ENCODE data around the gene DNASE1L1. TPM values are rescaled to one million over a fixed set of nuclear protein-coding genes. Genes with fewer than 3 reads are reported as not detected.
A peak's percentile ranks its signal among the peaks of the same experiment; 100 is the strongest.

DNASE1L1 gene
- total and polyA plus RNA-seq, 10 donors = 18.1 to 54.5 (median 36.8) TPM

DNA sequence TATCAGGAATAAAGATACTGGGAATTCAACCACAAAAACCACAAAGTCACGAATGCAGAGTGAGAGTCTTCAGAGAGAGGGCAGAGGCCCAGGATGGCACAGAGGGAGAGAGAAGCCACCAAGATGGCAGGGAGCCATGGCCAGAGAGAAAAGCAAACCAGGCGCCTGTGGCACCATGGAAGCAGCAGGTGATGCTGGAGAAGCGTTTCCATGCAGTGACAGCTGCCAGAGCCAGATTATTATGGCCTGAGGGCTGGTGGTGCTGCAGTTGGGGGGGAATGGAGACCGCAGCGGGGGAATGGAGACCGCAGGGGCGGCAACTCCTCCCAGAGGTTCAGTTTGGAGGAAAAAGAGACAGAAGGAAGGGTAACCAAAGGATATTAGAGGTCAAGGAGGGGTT is 8.1 kb upstream of the DNASE1L1 start:
- TF ChIP-seq POLR2A (IDR thresholded peaks at IDR 0.05) (no peak), POLR2AphosphoS5 (IDR thresholded peaks at IDR 0.05) (no peak)
- TF ChIP-seq, protein P1, sequence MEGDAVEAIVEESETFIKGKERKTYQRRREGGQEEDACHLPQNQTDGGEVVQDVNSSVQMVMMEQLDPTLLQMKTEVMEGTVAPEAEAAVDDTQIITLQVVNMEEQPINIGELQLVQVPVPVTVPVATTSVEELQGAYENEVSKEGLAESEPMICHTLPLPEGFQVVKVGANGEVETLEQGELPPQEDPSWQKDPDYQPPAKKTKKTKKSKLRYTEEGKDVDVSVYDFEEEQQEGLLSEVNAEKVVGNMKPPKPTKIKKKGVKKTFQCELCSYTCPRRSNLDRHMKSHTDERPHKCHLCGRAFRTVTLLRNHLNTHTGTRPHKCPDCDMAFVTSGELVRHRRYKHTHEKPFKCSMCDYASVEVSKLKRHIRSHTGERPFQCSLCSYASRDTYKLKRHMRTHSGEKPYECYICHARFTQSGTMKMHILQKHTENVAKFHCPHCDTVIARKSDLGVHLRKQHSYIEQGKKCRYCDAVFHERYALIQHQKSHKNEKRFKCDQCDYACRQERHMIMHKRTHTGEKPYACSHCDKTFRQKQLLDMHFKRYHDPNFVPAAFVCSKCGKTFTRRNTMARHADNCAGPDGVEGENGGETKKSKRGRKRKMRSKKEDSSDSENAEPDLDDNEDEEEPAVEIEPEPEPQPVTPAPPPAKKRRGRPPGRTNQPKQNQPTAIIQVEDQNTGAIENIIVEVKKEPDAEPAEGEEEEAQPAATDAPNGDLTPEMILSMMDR (IDR thresholded peaks at IDR 0.05 in 8 of 11, conservative IDR thresholded peaks at IDR 0.05 in 3 of 11) = no peak
- no peak overlapping the region for H3K27ac ChIP-seq
- no peak overlapping the region for H3K4me3 ChIP-seq
- intact Hi-C loops (cut with DNase I; ENCODE audit: low total_unique reads) = no loop called here
- no peaks in the 10 kb centered on the region for H3K9me3 ChIP-seq
- no peaks in the 10 kb centered on the region for H3K27me3 ChIP-seq (replicated peaks in 1 of 7)
- DNase-seq = no peak
- 61 to 86% (median 83%) methylated on average over 7 of the region's 7 CpGs for WGBS, 5 donors
- peaks cover 0 to 31% (median 12%) of the 10 kb centered on the region in 6 donors for H3K4me1 ChIP-seq
- peaks cover 0 to 44% (median 0%) of the 10 kb centered on the region in 6 donors for H3K36me3 ChIP-seq

DNA sequence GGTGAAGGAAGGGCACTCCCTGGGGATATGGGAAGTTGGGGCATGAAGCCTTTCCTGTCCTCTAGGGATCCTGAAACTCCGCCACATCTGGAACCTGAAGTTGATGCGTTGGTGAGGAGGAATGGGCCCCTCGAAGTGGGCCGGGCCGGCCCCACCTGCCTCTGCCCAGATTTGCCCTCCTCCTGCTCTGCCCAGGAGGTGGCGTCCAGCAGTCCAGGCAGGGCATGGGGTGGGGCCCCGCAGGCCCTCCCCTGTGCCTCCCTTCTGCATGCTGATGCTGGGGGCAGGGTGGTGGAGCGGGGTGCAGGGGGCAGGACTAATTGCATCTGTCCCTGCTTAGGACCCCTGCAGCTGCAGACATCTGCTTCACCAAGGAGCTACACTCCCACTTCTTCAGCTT is 4.1 kb upstream of the DNASE1L1 start:
- H3K36me3 ChIP-seq = peaks cover 0 to 18% (median 0%) of the 10 kb centered on the region in 6 donors
- H3K27ac ChIP-seq = peak overlapping the region; percentile 79 to 98 (median 96)
- no peaks in the 10 kb centered on the region for H3K27me3 ChIP-seq (replicated peaks in 1 of 7)
- TF ChIP-seq, protein P1 (IDR thresholded peaks at IDR 0.05 in 8 of 11, conservative IDR thresholded peaks at IDR 0.05 in 3 of 11) = no peak
- TF ChIP-seq POLR2AphosphoS5 (IDR thresholded peaks at IDR 0.05) (no peak), POLR2A (IDR thresholded peaks at IDR 0.05) (no peak)
- DNase-seq = no peak
- H3K9me3 ChIP-seq = no peaks in the 10 kb centered on the region
- intact Hi-C loops (cut with DNase I; ENCODE audit: low total_unique reads) = no loop called here
- H3K4me3 ChIP-seq = peak overlapping the region in 1 of 8 donors; percentile 83
- peaks cover 0 to 45% (median 33%) of the 10 kb centered on the region in 6 donors for H3K4me1 ChIP-seq
- WGBS, 5 donors = 59 to 96% (median 79%) methylated on average over 5 to 8 of the region's 8 CpGs

DNA sequence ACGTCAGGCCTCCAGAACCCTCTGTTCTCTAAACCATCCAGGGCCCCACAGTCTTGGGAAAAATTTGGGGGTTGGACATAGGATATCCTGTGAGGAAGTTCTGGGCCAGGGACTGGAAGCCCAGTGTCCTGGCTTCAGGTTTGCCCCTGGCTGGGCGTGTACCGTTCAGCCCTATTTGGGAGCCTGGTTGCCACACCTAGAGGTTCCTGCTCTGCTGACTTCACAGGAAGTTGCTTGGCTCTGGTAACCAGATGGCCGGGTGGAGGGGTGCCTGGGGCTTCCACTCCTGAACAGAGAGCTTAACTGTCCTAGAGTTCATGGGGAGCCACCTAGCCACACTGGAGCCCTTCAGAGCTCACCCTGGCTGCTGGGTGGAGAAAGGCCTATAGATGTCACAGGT is 3.4 kb upstream of the DNASE1L1 start:
- TF ChIP-seq, protein P1 (IDR thresholded peaks at IDR 0.05 in 8 of 11, conservative IDR thresholded peaks at IDR 0.05 in 3 of 11) = no peak
- TF ChIP-seq POLR2AphosphoS5 (IDR thresholded peaks at IDR 0.05) = peak in 1 of 3 donors; percentile 62
- peak; percentile 90 for DNase-seq
- no peaks in the 10 kb centered on the region for H3K27me3 ChIP-seq (replicated peaks in 1 of 7)
- WGBS, 5 donors = 6 to 50% (median 29%) methylated on average over 1 to 4 of the region's 4 CpGs
- H3K4me3 ChIP-seq = peak overlapping the region; percentile 42 to 84 (median 68)
- H3K4me1 ChIP-seq = peaks cover 0 to 52% (median 36%) of the 10 kb centered on the region in 6 donors
- peak overlapping the region; percentile 79 to 98 (median 96) for H3K27ac ChIP-seq
- no peaks in the 10 kb centered on the region for H3K9me3 ChIP-seq
- H3K36me3 ChIP-seq = peaks cover 0 to 18% (median 0%) of the 10 kb centered on the region in 6 donors
- intact Hi-C loops (cut with DNase I; ENCODE audit: low total_unique reads) = no loop called here

DNA sequence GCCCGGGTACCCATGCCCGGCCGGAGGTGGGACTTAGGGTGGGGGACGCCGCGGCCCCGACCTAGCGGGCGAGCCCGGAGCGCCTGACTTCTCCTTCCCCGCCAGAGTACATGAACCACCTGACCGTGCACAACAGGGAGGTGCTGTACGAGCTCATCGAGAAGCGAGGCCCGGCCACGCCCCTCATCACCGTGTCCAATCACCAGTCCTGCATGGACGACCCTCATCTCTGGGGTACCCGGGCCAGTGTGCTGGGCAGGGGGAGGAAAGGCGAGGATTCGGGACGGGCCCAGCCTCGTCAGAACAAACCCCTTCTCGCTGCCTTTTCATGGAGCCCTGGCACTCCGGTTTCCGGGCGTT is 2.9 kb upstream of the DNASE1L1 start:
- DNase-seq = peak; percentile 91

More for the DNA sequence above, 2.9 kb upstream of the DNASE1L1 start:
- intact Hi-C loops (cut with DNase I; ENCODE audit: low total_unique reads) = no loop called here
- Histone ChIP-seq H3K36me3 (peaks cover 0 to 18% (median 0%) of the 10 kb centered on the region in 6 donors), H3K4me3 (peak overlapping the region; percentile 42 to 84 (median 68)), H3K9me3 (no peaks in the 10 kb centered on the region), H3K27ac (peak overlapping the region; percentile 79 to 98 (median 96)), H3K4me1 (peaks cover 0 to 52% (median 36%) of the 10 kb centered on the region in 6 donors), H3K27me3 (replicated peaks in 1 of 7) (no peaks in the 10 kb centered on the region)
- WGBS, 5 donors = 0 to 49% (median 3%) methylated on average over 12 to 29 of the region's 29 CpGs
- TF ChIP-seq POLR2A (IDR thresholded peaks at IDR 0.05) (no peak), POLR2AphosphoS5 (IDR thresholded peaks at IDR 0.05) (peak in 2 of 3 donors; percentile 51 to 68)
- TF ChIP-seq, protein P1 (IDR thresholded peaks at IDR 0.05 in 8 of 11, conservative IDR thresholded peaks at IDR 0.05 in 3 of 11) = no peak

Data from spleen (tissue), 11 donors.